Measurements from ENCODE around the gene ITGB1. TPM values are rescaled to one million over a fixed set of nuclear protein-coding genes. Genes with fewer than 3 reads are reported as not detected.

Gene ITGB1
- total and polyA plus RNA-seq, 2 of the 8 experiments (the other 6 are each of a cell fraction or from before 2014, with no cell fraction given): 82.7 to 321 TPM

DNA sequence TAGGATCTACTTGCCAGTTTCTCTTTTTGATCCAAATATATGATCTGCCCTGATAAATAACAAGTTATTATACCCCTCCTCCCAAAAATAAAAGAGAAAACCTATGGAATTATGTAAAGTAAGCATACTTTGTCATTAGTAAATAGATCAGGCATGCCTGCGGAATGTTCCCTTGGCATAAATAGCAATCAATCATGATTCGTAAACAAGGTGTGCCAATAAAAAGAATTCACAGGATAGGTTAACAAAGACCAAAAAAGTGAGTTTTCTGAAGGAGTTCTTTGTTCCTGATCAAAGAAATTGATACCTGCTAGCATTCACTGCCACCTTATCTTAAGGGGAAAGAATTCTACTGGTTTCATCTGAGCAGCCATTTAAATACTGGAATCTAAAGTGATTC is 11.9 kb downstream of the ITGB1 start (continued):
- no peak for TF ChIP-seq CHD7 (IDR thresholded peaks at IDR 0.05; ENCODE audit: insufficient replicate concordance, low read length)
- no peak for TF ChIP-seq ZNF274 (IDR thresholded peaks at IDR 0.05; ENCODE audit: borderline replicate concordance, extremely low read depth, low read length)
- TF ChIP-seq SUZ12 (IDR thresholded peaks at IDR 0.05; ENCODE audit: low read length): no peak
- no peak for TF ChIP-seq SIRT6 (IDR thresholded peaks at IDR 0.05; ENCODE audit: low read length)
- TF ChIP-seq YY1 (IDR thresholded peaks at IDR 0.05; ENCODE audit: low read depth, low read length): no peak
- TF ChIP-seq, protein P1, sequence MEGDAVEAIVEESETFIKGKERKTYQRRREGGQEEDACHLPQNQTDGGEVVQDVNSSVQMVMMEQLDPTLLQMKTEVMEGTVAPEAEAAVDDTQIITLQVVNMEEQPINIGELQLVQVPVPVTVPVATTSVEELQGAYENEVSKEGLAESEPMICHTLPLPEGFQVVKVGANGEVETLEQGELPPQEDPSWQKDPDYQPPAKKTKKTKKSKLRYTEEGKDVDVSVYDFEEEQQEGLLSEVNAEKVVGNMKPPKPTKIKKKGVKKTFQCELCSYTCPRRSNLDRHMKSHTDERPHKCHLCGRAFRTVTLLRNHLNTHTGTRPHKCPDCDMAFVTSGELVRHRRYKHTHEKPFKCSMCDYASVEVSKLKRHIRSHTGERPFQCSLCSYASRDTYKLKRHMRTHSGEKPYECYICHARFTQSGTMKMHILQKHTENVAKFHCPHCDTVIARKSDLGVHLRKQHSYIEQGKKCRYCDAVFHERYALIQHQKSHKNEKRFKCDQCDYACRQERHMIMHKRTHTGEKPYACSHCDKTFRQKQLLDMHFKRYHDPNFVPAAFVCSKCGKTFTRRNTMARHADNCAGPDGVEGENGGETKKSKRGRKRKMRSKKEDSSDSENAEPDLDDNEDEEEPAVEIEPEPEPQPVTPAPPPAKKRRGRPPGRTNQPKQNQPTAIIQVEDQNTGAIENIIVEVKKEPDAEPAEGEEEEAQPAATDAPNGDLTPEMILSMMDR (IDR thresholded peaks at IDR 0.05; ENCODE audit: control extremely low read depth in 1 of 3, insufficient read depth in 1 of 3, low read depth in 1 of 3, low read length in 3 of 3): no peak
- no peak for TF ChIP-seq BCL11A (IDR thresholded peaks at IDR 0.05; ENCODE audit: low read depth in 2 of 2, low read length in 2 of 2)
- no peak for TF ChIP-seq FOSL1 (IDR thresholded peaks at IDR 0.05; ENCODE audit: insufficient read depth, low read depth, low read length)

Measured in H1 (cell line).